Left renal pelvis (tissue), 4 donors: Measurements from ENCODE around the gene SPTBN4. TPM values are rescaled to one million over a fixed set of nuclear protein-coding genes. Genes with fewer than 3 reads are reported as not detected.
"Not testable (repeated sequence)": the region's sequence is repeated elsewhere in the genome, so short reads cannot be mapped to it uniquely, and the experiment has no call there.

Experiments
- DNase-seq, 4 donors: peaks; one replicate each; pipeline ENCODE4 v3.0.0-alpha.2; 2013; ENCODE audit warnings: low read depth in 4 of 4, low spot score in 3 of 4
- polyA plus RNA-seq, 4 donors: library from polyadenylated mRNA; unstranded; fragments of 120-200 nt; gene quantifications; one replicate each; pipeline ENCODE4 v1.2.1, GENCODE V29; 2013; ENCODE audit not compliant: insufficient read length in 4 of 4

Gene SPTBN4
- polyA plus RNA-seq, 4 donors, result 1.2 to 3.3 (median 1.8) TPM

DNA sequence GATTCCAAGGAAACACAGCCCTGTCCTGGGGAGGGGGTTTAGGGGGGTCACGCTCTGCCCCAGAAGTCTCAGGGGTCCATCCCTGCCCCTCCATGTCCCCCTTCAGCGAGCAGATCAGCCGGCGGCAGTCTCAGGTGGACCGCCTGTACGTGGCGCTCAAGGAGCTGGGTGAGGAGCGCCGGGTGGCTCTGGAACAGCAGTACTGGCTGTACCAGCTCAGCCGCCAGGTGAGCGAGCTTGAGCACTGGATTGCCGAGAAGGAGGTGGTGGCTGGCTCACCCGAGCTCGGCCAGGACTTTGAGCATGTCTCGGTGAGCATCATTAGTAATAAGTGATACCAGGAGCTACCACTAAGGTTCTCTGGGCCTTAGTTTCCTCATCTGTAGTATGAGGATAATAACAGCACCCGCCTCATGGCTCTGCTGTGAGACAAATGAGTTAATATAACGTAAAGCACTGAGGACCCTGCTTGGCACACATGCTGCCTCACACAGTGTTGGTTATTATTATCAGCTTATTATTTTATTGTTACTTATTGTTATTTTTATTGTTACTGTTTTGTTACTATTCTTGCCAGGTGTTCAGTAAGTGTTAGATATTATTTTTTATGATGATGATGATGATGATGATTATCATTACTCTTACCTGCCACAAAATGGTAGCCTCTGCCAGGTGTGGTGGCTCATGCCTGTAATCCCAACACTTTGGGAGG lies 89.3 kb downstream of the SPTBN4 start:
- no peak for DNase-seq

DNA sequence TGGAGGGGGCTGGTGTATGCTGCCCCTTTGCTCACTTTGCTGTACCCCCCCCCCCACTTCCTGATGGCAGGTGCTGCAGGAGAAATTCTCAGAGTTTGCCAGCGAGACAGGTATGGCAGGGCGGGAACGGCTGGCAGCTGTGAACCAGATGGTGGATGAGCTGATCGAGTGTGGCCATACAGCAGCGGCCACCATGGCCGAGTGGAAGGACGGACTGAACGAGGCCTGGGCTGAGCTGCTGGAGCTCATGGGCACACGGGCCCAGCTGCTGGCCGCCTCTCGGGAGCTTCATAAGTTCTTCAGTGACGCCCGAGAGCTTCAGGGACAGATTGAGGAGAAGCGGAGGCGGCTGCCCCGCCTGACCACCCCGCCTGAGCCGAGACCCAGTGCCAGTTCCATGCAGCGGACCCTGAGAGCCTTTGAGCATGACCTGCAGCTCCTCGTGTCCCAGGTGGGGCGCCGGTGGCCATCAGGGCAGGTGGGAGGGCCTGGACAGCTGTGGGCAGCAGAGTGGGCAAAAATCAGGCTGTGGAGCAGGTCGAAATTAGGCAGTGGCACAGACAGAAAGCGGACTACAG lies 90.2 kb downstream of the SPTBN4 start:
- no peak for DNase-seq

DNA sequence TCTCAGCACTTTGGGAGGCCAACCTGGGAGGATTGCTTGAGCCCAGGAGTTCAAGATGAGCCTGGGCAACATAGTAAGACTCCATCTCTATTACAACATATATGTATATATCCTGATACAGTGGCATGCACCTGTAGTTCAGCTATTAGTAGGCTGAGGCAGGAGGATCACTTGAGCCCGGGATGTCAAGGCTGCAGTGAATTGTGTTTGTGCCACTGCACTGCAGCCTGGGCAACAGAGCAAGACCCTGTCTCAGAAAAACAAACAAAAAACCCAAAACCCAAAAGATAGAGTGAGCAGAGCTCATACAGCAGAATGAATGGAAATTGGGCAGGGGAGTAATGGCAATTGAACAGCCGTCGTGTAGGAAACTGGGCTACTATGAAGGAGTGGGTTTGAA lies 92.6 kb downstream of the SPTBN4 start:
- DNase-seq, result no peak

DNA sequence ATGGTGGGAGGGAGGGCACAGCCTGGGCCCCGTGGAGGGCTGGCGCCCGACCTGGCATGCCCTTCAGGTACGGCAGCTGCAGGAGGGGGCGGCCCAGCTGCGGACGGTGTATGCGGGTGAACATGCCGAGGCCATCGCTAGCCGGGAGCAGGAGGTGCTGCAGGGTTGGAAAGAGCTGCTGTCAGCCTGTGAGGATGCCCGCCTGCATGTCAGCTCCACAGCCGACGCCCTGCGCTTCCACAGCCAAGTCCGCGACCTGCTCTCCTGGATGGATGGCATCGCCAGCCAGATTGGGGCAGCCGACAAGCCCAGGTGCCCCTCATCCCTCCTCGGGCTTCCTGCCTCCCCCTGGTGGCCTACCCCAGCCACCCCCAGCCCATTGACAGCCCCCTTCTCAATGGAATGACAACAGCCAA lies 93.3 kb downstream of the SPTBN4 start:
- no peak for DNase-seq

DNA sequence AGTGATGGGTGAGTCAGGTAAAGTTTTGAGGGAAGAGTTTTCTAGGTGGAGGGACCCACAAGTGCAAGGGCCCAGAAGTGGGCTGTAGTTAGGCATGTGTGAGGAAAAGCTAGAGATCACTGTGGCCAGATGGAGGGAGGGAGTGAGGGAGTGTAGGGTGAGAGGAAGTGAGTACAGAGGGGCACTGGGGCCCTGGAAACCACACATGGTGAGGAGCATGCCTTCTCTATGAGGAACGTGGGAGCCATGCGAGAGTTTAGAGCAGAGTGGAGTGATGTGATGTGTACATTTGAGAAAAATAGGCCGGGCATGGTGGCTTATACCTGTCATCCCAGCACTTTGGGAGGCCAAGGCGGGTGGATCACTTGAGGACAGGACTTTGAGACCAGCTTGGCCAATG lies 95.1 kb downstream of the SPTBN4 start:
- DNase-seq, result no peak

DNA sequence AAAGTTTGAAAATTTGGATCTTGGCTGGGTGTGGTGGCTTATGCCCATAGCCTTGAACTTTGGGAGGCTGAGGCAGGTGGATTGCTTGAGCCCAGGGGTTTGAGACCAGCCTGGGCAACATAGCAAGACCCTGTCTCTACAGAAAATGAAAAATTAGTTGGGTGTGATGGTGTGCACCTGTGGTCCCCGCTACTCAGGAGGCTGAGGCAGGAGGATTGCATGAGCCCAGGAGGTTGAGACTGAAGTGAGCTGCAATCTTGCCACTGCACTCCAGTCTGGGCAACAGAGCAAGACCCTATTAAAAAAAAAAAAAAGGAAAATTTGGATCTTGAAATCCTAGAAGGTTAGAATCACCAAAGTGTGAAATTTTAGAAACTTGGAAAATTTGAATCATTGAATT lies 97.7 kb downstream of the SPTBN4 start:
- not testable (repeated sequence) for DNase-seq

DNA sequence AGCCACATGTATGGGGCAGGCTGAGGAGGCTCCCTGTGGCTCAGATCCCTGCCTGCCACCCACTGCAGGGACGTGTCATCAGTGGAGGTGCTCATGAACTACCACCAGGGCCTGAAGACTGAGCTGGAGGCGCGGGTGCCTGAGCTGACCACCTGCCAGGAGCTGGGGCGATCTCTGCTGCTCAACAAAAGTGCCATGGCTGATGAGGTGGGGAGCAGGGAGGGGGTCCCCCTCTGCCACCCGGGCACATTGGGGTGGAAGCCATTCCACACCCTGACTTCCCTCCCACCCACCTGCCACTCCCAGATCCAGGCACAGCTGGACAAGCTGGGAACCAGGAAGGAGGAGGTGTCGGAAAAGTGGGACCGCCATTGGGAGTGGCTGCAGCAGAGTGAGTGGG lies 98.6 kb downstream of the SPTBN4 start:
- DNase-seq, result no peak

DNA sequence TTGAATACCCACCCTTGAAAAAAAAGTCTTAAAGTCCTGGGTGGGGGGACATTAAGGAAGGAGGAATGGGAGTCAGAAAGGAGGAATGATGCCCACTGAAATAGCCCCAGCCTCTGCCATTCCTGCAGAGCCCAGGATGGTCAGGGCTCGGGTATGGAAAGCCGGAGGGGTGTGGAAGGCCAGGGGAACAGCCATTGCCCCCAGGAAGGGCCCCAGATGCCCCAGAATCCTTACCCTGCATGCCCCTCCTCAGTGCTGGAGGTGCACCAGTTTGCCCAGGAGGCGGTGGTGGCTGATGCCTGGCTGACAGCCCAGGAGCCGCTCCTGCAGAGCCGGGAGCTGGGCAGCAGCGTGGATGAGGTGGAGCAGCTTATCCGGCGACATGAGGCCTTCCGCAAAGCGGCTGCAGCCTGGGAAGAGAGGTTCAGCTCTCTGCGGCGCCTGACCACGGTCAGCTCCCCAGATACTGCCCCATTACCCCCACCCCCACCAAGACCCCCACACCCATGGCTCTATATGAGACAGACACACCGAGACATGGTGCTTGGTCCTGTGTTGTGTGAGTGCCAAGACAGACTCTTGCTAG lies 99.2 kb downstream of the SPTBN4 start:
- DNase-seq, result no peak

DNA sequence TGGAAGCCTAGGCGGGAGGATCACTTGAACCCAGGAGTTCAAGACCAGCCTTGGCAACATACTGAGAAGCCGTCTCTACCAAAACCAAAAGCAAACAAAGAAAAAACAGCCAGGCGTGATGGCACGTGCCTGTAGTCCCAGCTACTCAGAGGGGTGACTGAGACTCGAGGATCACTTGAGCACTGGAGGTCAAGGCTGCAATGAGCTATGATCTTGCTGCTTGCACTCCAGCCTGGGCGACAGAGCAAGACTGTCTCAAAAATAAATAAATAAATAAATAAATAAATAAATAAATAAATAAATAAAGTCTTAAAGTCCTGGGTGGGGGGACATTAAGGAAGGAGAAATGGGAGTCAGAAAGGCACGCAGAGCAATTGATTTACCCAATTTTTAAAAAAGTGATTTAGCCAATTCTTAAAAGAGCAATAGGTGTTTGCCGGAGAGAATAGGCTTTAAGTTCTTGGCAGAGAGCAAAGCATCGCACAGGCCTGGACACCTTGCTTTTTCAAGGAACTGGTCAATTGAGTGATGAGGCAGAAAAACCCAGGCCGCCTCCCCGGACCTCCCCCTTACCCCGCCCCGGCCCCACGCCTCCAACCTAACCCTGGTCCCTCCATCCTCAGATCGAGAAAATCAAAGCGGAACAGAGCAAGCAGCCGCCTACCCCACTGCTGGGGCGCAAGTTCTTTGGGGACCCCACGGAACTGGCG lies 100.4 kb downstream of the SPTBN4 start:
- DNase-seq, result no peak

DNA sequence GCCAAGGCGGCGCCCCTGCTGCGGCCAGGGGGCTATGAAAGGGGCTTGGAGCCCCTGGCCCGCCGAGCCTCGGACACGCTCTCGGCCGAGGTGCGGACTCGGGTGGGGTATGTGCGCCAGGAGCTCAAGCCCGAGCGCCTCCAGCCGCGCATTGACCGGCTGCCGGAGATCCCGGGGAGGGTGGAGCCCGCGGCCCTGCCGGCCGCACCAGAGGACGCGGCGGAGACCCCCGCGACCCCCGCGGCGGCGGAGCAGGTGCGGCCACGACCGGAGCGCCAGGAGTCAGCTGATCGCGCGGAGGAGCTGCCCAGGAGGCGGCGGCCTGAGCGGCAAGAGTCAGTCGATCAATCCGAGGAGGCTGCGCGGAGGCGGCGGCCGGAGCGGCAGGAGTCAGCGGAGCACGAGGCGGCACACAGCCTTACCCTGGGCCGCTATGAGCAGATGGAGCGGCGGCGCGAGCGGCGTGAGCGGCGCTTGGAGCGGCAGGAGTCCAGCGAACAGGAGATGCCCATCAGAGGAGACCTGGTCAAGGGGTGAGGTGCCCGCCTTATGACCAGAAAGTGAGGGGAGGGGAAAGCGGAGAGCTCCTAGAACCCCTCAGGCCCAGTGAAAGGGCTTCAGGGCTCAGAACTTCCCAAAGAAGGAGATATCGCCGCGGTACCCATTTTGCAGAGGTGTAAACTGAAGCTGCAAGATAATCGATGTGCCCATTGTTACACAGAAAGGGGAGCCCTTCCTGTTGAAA lies 101.1 kb downstream of the SPTBN4 start:
- no peak for DNase-seq

DNA sequence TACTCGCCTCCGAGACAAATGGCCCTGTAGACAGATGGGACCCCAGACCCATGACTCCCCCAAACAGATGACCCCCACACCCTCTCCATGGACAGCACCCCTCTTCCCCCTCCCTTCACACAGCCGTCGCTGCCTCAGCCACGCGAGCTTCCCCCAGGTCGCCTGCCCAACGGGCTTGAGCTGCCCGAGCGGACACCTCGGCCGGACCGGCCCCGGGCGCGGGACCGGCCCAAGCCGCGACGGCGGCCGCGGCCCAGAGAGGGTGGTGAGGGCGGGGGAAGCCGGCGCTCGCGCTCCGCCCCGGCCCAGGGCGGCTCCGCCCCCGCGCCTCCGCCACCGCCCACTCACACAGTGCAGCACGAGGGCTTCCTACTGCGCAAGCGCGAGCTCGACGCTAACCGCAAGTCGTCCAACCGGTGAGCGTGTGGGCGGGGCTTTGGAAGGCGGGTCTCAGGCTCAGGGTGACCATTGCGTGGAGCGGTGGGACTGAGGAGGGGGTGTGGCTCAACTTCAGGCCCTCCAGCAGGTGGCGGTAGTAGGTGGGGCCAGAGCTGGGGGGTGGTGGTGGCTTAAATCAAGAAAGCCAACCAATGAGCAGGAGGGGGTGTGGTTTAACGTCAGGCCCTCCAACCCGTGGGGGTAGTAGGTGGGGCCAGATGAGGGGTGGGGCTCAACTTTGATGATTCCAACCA lies 103.7 kb downstream of the SPTBN4 start:
- DNase-seq, result peak; percentile 90 to 95 (median 92)

DNA sequence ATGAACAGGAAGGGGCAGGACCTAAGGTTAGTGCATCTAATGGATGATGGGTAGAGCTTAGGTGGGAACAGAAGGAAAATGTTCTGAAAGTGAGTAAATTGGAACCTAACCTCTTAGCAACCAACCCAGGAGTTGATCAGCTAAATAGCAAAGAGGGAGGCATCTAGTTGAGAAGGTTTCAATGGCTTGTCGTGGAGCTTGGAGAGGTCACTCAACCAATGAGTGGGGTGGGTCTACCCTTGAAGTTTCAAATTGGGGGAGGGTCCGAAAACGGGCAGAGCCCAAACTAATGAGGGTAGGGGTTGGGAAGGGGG lies 104.2 kb downstream of the SPTBN4 start:
- DNase-seq, result no peak

DNA sequence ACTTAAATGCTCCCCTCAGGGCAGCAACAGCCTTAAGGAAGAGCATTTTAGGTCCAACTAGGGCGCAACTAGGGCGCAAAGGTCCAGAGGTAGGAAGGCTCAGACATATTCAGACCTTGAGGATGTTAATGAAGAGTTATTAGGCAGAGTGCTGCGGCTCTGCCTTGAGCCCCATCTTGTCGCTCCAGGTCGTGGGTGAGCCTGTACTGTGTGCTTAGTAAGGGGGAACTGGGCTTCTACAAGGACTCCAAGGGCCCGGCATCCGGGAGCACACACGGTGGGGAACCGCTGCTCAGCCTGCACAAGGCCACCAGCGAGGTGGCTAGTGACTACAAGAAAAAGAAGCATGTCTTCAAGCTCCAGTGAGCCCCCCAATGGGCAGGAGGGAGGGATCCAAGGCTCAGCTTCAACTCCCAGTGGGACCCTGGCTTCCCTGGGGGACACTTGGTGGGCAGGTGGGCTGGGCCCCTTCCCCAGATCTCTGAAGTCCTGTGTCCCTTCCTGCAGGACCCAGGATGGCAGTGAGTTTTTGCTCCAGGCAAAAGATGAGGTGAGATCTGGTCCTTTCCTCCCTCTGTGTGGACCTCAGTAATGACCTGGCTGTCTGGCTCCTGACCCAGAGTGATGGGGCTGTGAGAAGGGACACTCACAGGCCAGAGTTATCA lies 105.2 kb downstream of the SPTBN4 start:
- no peak for DNase-seq

DNA sequence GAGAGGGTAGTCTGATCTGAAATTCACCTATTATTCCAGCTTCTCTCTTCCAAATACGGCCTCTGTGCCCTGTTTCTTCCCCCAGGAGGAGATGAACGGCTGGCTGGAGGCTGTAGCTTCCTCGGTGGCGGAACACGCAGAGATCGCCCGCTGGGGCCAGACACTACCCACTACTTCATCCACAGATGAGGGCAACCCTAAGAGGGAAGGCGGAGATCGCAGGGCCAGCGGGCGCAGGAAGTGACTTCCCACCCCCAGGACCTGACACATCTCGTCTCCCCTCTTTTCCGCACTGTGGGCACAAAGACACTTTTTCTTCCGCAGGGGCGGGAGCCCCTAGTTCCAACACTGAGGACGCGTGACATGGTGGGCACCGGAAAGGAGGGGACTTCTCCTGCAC lies 108.5 kb downstream of the SPTBN4 start:
- no peak for DNase-seq

DNA sequence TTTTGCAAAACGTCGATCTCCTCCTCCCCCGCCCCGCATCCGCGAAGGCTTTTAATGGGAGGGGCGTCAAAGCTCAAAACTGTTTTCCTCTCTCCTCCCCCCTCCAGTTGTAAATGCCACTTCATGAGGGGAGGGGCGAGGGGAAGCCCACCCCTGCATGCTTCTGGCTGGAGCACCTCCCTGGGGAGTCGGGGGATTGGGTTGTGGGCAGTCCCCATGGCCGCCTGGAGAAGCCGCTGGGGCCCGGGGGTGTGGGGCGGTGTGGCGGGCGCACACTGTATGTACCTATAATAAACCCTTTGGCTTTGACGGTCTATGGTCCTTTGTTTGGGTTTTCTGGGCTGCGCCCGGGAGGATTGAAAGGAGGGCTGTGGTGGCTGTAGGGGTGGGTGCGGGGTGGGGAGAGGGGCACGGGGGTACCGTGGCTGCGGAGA lies 109.4 kb downstream of the SPTBN4 start:
- DNase-seq, result no peak

DNA sequence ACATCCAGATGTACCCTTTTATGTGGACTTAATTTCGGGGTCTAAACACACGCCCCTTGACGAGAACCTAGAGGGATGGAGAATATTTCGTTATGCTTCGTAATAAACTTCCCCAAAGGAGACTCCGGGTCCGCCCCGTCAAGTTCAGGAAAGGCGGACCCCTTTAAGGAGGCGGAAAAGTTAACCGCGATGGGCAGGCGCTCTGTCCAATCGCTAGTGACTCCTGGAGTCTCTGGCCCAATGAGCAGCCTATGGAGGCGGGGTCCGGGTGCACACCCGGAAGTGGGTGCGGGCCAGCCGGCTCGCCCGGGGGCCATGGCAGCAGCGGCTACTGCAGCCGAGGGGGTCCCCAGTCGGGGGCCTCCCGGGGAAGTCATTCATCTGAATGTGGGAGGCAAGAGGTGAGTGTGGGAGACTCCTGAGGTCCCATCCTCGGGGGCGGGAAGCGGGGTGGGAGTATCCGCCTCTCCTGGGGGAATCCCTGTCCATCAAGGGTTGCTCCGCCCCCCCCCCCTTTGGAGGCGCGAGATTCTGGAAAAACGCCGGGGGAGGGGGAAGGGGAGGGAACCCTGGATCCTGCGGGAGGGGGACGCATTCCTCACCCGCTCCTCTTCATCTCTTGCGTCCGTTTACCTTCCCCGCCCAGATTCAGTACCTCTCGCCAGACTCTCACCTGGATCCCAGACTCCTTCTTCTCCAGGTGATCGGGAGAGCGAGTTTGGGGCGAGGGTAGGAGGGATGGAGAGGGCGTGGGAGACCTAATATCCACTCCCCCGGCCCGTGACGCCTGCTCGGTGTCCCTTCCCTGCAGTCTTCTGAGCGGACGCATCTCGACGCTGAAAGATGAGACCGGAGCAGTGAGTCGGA lies 110.0 kb downstream of the SPTBN4 start, which contains the start of gene SHKBP1:
Gene SHKBP1, plus strand, starts transcription at position 289 of the 867 bp plus-strand sequence. Its CDS starts 27 bp downstream, at position 316.
- peak; percentile 80 to 93 (median 90) for DNase-seq

DNA sequence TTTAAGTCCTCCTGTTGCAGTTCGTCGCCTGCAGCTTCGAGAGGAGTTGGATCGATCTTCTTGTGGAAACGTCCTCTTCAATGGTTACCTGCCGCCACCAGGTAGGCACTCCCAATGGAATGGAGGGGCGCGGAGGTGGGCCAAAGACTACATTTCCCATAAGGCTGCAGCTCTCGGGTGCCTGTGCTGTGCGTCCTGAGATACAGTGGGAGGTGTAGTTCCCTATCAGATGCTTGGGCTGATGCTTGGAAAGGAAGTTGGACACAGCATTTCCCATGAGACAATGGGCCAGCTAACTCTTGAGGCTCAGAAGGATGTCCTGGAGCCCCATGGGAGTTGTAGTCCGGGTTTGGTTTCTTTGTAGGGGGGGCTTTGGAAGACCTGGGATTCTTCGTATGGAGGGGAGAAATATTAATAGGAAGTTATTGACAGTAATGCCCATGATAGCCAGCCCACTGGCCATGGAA lies 111.7 kb downstream of the SPTBN4 start:
- no peak for DNase-seq

DNA sequence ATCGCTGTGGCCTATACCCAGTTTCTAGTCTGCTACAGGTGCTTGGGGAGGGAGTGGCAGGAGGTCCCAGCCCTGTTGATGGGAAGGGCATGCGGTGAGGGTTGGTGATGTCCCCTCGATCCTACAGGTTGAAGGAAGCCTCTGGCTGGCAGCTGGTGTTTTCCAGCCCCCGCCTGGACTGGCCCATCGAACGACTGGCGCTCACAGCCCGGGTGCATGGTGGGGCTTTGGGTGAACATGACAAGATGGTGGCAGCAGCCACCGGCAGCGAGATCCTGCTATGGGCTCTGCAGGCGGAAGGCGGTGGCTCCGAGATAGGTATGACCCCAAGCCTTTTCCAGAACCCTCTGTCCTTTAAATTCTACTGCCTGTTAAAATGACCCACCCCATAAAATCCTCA lies 113.8 kb downstream of the SPTBN4 start:
- no peak for DNase-seq

DNA sequence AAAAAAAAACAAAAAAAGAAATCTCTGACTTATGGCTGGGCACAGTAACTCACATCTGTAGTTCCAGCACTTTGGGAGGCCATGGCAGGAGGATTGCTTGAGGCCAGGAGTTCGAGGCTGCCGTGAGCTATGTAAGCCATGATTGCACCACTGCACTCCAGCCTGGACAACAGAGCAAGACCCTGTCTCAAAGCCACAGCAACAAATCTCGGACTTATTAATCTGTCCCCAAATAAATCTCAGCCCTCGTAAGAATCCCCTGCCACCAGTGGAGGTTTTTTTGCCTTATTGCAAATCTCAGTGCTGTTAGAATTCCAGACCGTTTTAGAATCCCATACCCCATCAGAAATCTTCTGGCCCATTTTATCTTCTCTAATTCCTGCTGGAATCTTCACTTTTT lies 114.7 kb downstream of the SPTBN4 start:
- DNase-seq, result no peak
